ENCODE measurements around the gene UCKL1.
"Not testable (repeated sequence)": the region's sequence is repeated elsewhere in the genome, so short reads cannot be mapped to it uniquely, and the experiment has no call there.

Gene UCKL1

GRCh38 chr20:63924241-63924640, 32.0 kb downstream of the UCKL1 start:
- DNase-seq (ENCODE audit: low read depth in 1 of 2, low spot score in 1 of 2): no peak

- no peak for DNase-seq (ENCODE audit: low read depth in 1 of 2, low spot score in 1 of 2)
These were observed 32.6 kb downstream of the UCKL1 start for GRCh38 chr20:63923651-63924050.

- no peak for DNase-seq (ENCODE audit: low read depth in 1 of 2, low spot score in 1 of 2)
These were observed 36.0 kb downstream of the UCKL1 start for GRCh38 chr20:63920226-63920625.

- no peak for DNase-seq (ENCODE audit: low read depth in 1 of 2, low spot score in 1 of 2)
These were observed 37.1 kb downstream of the UCKL1 start for GRCh38 chr20:63919130-63919529.

- DNase-seq (ENCODE audit: low read depth in 1 of 2, low spot score in 1 of 2): no peak
These were observed 38.4 kb downstream of the UCKL1 start for GRCh38 chr20:63917811-63918210.

- DNase-seq (ENCODE audit: low read depth in 1 of 2, low spot score in 1 of 2): not testable (repeated sequence)
These were observed 39.8 kb downstream of the UCKL1 start for GRCh38 chr20:63916371-63916939.

GRCh38 chr20:63915471-63915870, 40.7 kb downstream of the UCKL1 start:
- no peak for DNase-seq (ENCODE audit: low read depth in 1 of 2, low spot score in 1 of 2)

- DNase-seq (ENCODE audit: low read depth in 1 of 2, low spot score in 1 of 2): no peak
These were observed 42.4 kb downstream of the UCKL1 start for GRCh38 chr20:63913768-63914167.

GRCh38 chr20:63911176-63911575, 45.0 kb downstream of the UCKL1 start:
- no peak for DNase-seq (ENCODE audit: low read depth in 1 of 2, low spot score in 1 of 2)

- DNase-seq (ENCODE audit: low read depth in 1 of 2, low spot score in 1 of 2): no peak
These were observed 48.1 kb downstream of the UCKL1 start for GRCh38 chr20:63908008-63908682.

GRCh38 chr20:63903796-63904561, 52.2 kb downstream of the UCKL1 start:
- DNase-seq (ENCODE audit: low read depth in 1 of 2, low spot score in 1 of 2): no peak

- no peak for DNase-seq (ENCODE audit: low read depth in 1 of 2, low spot score in 1 of 2)
These were observed 55.8 kb downstream of the UCKL1 start for GRCh38 chr20:63900413-63900812.

- DNase-seq (ENCODE audit: low read depth in 1 of 2, low spot score in 1 of 2): no peak
These were observed 57.2 kb downstream of the UCKL1 start for GRCh38 chr20:63898882-63899558.

- DNase-seq (ENCODE audit: low read depth in 1 of 2, low spot score in 1 of 2): no peak
These were observed 58.1 kb downstream of the UCKL1 start for GRCh38 chr20:63897978-63898561.

GRCh38 chr20:63896264-63897105, 59.7 kb downstream of the UCKL1 start:
- DNase-seq (ENCODE audit: low read depth in 1 of 2, low spot score in 1 of 2): no peak

GRCh38 chr20:63895952-63896263, 60.3 kb downstream of the UCKL1 start:
- no peak for DNase-seq (ENCODE audit: low read depth in 1 of 2, low spot score in 1 of 2)

GRCh38 chr20:63895202-63895951, 60.8 kb downstream of the UCKL1 start:
- no peak for DNase-seq (ENCODE audit: low read depth in 1 of 2, low spot score in 1 of 2)

- peak; percentile 90 to 93 for DNase-seq (ENCODE audit: low read depth in 1 of 2, low spot score in 1 of 2)
These were observed 61.6 kb downstream of the UCKL1 start, which contains the start of gene DNAJC5 for GRCh38 chr20:63894358-63895201. Gene DNAJC5 (plus strand): TSS chr20:63895126. CDS start chr20:63928346, 33,220 bp downstream.

- no peak for DNase-seq (ENCODE audit: low read depth in 1 of 2, low spot score in 1 of 2)
These were observed 62.2 kb downstream of the UCKL1 start for GRCh38 chr20:63893999-63894357.
